GM23338 (cell line): ENCODE measurements around the gene ZMYND12.

ENCODE experiments used
- POLR2AphosphoS5 ChIP-seq: IDR thresholded peaks from 2 replicates; pipeline ENCODE4 v1.6.1; 2016; ENCODE audit warnings: antibody characterized with exemption, low read depth
- ZNF331 ChIP-seq: fragments of 250-450 bp; sonication (Bioruptor Pico); IDR thresholded peaks from 2 replicates; pipeline ENCODE4 v1.5.0; 2020; ENCODE audit warnings: low read depth, mild to moderate bottlenecking, moderate library complexity
- TF ChIP-seq, protein P1 (sequence below), 2 experiments: fragments of 200-600 bp in 1 of 2; sonication (generic) in 1 of 2; conservative IDR thresholded peaks; 2 replicates each; pipeline versions ENCODE4 v1.5.1 to v1.6.1; 2016 to 2017; ENCODE audit warnings: antibody characterized with exemption in 2 of 2, low read depth in 2 of 2, mild to moderate bottlenecking in 2 of 2, moderate library complexity in 1 of 2

DNA sequence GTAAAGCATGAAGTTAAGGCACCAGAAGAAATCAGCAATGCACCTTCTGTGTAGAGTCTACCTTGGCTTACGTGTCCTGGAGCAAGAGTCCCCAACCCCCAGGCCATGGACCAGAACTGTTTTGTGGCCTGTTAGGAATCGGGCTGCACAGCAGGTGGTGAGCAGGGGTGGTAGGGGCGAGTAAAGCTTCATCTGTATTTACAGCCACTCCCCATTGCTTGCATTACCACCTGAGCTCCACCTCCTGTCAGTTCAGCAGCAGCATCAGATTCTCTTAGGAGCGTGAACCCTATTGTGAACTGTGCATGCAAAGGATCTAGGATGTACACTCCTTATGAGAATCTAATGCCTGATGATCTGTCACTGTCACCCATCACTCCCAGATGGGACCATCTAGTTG, 21.5 kb downstream of the ZMYND12 start:
- TF ChIP-seq, protein P1, sequence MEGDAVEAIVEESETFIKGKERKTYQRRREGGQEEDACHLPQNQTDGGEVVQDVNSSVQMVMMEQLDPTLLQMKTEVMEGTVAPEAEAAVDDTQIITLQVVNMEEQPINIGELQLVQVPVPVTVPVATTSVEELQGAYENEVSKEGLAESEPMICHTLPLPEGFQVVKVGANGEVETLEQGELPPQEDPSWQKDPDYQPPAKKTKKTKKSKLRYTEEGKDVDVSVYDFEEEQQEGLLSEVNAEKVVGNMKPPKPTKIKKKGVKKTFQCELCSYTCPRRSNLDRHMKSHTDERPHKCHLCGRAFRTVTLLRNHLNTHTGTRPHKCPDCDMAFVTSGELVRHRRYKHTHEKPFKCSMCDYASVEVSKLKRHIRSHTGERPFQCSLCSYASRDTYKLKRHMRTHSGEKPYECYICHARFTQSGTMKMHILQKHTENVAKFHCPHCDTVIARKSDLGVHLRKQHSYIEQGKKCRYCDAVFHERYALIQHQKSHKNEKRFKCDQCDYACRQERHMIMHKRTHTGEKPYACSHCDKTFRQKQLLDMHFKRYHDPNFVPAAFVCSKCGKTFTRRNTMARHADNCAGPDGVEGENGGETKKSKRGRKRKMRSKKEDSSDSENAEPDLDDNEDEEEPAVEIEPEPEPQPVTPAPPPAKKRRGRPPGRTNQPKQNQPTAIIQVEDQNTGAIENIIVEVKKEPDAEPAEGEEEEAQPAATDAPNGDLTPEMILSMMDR (conservative IDR thresholded peaks at IDR 0.05; ENCODE audit: low read depth in 2 of 2) = no peak
- TF ChIP-seq ZNF331 (no peak), POLR2AphosphoS5 (no peak)
